Upper lobe of left lung (tissue), 6 donors: ENCODE data around the gene ZKSCAN8. TPM values are rescaled to one million over a fixed set of nuclear protein-coding genes. Genes with fewer than 3 reads are reported as not detected.
"Not testable (repeated sequence)": the region's sequence is repeated elsewhere in the genome, so short reads cannot be mapped to it uniquely, and the experiment has no call there.

ENCODE experiments used
- ATAC-seq, 2 donors: fragments of 200-7000 bp; cut with Tn5 transposase; one replicate each; pipeline ENCODE4 v1.9.1; 2022; ENCODE audit warnings: mild to moderate bottlenecking in 2 of 2, moderate library complexity in 2 of 2; ENCODE audit not compliant: low FRiP score in 2 of 2
- DNase-seq, 2 donors: peaks; one replicate each; pipeline ENCODE4 v3.0.0-alpha.2; 2019 to 2020
- H3K27ac ChIP-seq, 4 donors: fragments of 200-600 bp; sonication (generic); one replicate each; pipeline ENCODE4 v1.5.1; 2016 to 2019
- H3K27me3 ChIP-seq, 4 donors: fragments of 200-600 bp; sonication (generic); one replicate each; pipeline ENCODE4 v1.5.1; 2017 to 2019
- H3K36me3 ChIP-seq, 4 donors: fragments of 200-600 bp; sonication (generic); one replicate each; pipeline ENCODE4 v1.5.1; 2016 to 2019
- H3K4me1 ChIP-seq, 4 donors: fragments of 200-600 bp; sonication (generic); one replicate each; pipeline ENCODE4 v1.5.1; 2018 to 2019
- H3K4me3 ChIP-seq, 4 donors: fragments of 200-600 bp; sonication (generic); one replicate each; pipeline ENCODE4 v1.5.1; 2017 to 2019; ENCODE audit warnings: mild to moderate bottlenecking in 2 of 4, moderate library complexity in 1 of 4
- H3K9me3 ChIP-seq, 4 donors: fragments of 200-600 bp; sonication (generic); one replicate each; pipeline ENCODE4 v1.5.1; 2018 to 2019
- EP300 ChIP-seq, 4 donors: sonication (generic); formaldehyde crosslinking; IDR thresholded peaks; one replicate each; pipeline ENCODE4 v1.5.1; 2017; ENCODE audit warnings: antibody characterized with exemption in 4 of 4, control low read depth in 2 of 4
- POLR2A ChIP-seq, 4 donors: fragments of 450-650 bp; IDR thresholded peaks; one replicate each; pipeline ENCODE4 v1.5.1; 2016 to 2017; ENCODE audit warnings: antibody characterized with exemption in 4 of 4, mild to moderate bottlenecking in 2 of 4
- POLR2AphosphoS5 ChIP-seq, 2 donors: sonication (generic); formaldehyde crosslinking; IDR thresholded peaks; one replicate each; pipeline ENCODE4 v1.5.1; 2017; ENCODE audit warnings: antibody characterized with exemption in 2 of 2
- WGBS, 2 donors: methylation state at CpG; one replicate each; pipeline ENCODE4 v1.1.5; 2017 to 2018; 5-methylcytosine and 5-hydroxymethylcytosine counted together
- total RNA-seq, 6 donors: library from RNA; depleted of rRNA in 4 of 6; stranded (reverse); fragments of >200 nt in 4 of 6; gene quantifications; one replicate each; pipeline versions ENCODE4 v1.1.0 to v1.2.1, GENCODE V29; 2016 to 2021
- TF ChIP-seq, protein P1 (sequence below), 6 experiments: fragments of 450-650 bp in 4 of 6; fragments of 200-600 bp in 2 of 6; sonication (generic) in 2 of 6; IDR thresholded peaks; one replicate each; pipeline ENCODE4 v1.5.1; 2016 to 2019; ENCODE audit warnings: antibody characterized with exemption in 6 of 6
- donor health status: DM: no; HTN: no; CAD: no; lungs with moderate emphysema.
- donor health status: DM: no; HTN: yes; CAD: no; lungs with severe emphysema.

ZKSCAN8 gene
- total RNA-seq, 6 donors from 2014 or later = 11.7 to 24.9 (median 16.8) TPM

DNA sequence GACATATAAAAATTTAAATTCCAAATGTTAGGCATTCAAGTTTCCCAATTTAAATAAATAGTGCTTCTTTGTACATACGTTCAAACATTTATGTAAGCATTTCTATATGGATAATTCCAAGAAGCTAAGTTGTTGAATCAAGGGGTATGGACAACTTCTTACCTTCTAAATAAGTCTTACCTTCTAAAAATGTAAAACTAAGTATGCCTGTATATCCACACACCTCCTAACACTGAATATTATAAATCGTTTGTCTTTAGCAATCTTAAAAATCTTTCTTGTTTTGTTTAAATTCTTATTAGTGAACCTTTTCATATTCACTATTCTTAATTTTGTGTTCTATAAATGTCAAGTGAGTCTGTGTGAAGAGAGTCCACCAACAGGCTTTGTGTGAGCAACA is 19.8 kb upstream of the ZKSCAN8 start:
- H3K36me3 ChIP-seq = peaks cover 0 to 41% (median 9%) of the 10 kb centered on the region in 4 donors
- no peak overlapping the region for H3K4me3 ChIP-seq
- no peaks in the 10 kb centered on the region for H3K9me3 ChIP-seq
- DNase-seq = no peak
- no peak for TF ChIP-seq POLR2AphosphoS5 (IDR thresholded peaks at IDR 0.05)
- TF ChIP-seq POLR2A (IDR thresholded peaks at IDR 0.05) = no peak
- TF ChIP-seq, protein P1, sequence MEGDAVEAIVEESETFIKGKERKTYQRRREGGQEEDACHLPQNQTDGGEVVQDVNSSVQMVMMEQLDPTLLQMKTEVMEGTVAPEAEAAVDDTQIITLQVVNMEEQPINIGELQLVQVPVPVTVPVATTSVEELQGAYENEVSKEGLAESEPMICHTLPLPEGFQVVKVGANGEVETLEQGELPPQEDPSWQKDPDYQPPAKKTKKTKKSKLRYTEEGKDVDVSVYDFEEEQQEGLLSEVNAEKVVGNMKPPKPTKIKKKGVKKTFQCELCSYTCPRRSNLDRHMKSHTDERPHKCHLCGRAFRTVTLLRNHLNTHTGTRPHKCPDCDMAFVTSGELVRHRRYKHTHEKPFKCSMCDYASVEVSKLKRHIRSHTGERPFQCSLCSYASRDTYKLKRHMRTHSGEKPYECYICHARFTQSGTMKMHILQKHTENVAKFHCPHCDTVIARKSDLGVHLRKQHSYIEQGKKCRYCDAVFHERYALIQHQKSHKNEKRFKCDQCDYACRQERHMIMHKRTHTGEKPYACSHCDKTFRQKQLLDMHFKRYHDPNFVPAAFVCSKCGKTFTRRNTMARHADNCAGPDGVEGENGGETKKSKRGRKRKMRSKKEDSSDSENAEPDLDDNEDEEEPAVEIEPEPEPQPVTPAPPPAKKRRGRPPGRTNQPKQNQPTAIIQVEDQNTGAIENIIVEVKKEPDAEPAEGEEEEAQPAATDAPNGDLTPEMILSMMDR (IDR thresholded peaks at IDR 0.05) = no peak
- TF ChIP-seq EP300 (IDR thresholded peaks at IDR 0.05) = no peak
- peaks cover 6 to 27% (median 11%) of the 10 kb centered on the region in 4 donors for H3K4me1 ChIP-seq
- ATAC-seq = no peak
- no peak overlapping the region for H3K27ac ChIP-seq
- no peaks in the 10 kb centered on the region for H3K27me3 ChIP-seq
- WGBS, 2 donors = 93 to 94% methylated on average over 2 of the region's 2 CpGs

GRCh38 chr6:28122283-28122682 is 19.4 kb upstream of the ZKSCAN8 start:
- not testable (repeated sequence) for DNase-seq, H3K4me3 ChIP-seq, H3K27ac ChIP-seq, ATAC-seq, H3K9me3 ChIP-seq, H3K27me3 ChIP-seq
- WGBS, 2 donors = 91 to 93% methylated on average over 5 of the region's 5 CpGs
- Histone ChIP-seq H3K4me1 (peaks cover 6 to 27% (median 11%) of the 10 kb centered on the region in 4 donors), H3K36me3 (peaks cover 0 to 43% (median 10%) of the 10 kb centered on the region in 4 donors)

GRCh38 chr6:28124350-28124970 is 17.2 kb upstream of the ZKSCAN8 start, which contains the start of gene ZSCAN16:
Gene ZSCAN16 (plus strand): TSS chr6:28124609. CDS start chr6:28125444, 835 bp downstream.
- DNase-seq (peak; percentile 91 to 92), ATAC-seq (peak; percentile 97 to 99)
- H3K4me1 ChIP-seq = peaks cover 6 to 27% (median 11%) of the 10 kb centered on the region in 4 donors
- no peaks in the 10 kb centered on the region for H3K9me3 ChIP-seq
- peak within 1 kb of the TSS; percentile 73 to 84 (median 83) for H3K27ac ChIP-seq
- 0 to 1% methylated on average over 18 to 26 of the region's 28 CpGs for WGBS, 2 donors
- H3K27me3 ChIP-seq = no peaks in the 10 kb centered on the region
- H3K4me3 ChIP-seq = peak within 1 kb of the TSS; percentile 61 to 73 (median 62)
- TF ChIP-seq EP300 (IDR thresholded peaks at IDR 0.05) = no peak
- TF ChIP-seq POLR2AphosphoS5 (IDR thresholded peaks at IDR 0.05) = peak; percentile 10 to 57
- TF ChIP-seq, protein P1 (IDR thresholded peaks at IDR 0.05) = no peak
- TF ChIP-seq POLR2A (IDR thresholded peaks at IDR 0.05) = peak in 1 of 4 donors; percentile 60
- peaks cover 0 to 41% (median 16%) of the 10 kb centered on the region in 4 donors for H3K36me3 ChIP-seq

DNA sequence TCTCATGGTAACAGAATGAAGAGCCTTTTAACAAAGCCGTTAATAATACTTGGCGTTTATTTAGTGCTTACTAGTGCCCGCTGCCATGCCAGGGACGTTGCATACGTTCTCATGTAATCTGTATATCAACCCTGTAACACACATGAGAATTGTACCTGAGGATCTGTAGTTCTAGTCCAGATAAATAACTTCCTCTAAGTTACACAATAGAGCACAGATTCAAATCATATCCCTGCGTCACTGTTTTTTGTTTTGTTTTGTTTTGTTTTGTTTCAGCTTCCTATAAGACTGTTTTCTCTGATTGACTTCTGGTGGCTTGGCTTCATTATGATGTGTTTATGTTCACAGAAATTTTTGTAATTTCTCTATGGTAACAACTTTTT is 16.7 kb upstream of the ZKSCAN8 start:
- Histone ChIP-seq H3K4me1 (peaks cover 6 to 27% (median 11%) of the 10 kb centered on the region in 4 donors), H3K9me3 (no peaks in the 10 kb centered on the region), H3K36me3 (peaks cover 0 to 41% (median 18%) of the 10 kb centered on the region in 4 donors), H3K4me3 (peak overlapping the region; percentile 61 to 73 (median 62)), H3K27me3 (no peaks in the 10 kb centered on the region), H3K27ac (peak overlapping the region in 3 of 4 donors; percentile 83 to 84 (median 83))
- 0 to 6% methylated on average over 6 of the region's 6 CpGs for WGBS, 2 donors
- no peak for TF ChIP-seq EP300 (IDR thresholded peaks at IDR 0.05)
- TF ChIP-seq, protein P1 (IDR thresholded peaks at IDR 0.05) = no peak
- TF ChIP-seq POLR2AphosphoS5 (IDR thresholded peaks at IDR 0.05) = no peak
- TF ChIP-seq POLR2A (IDR thresholded peaks at IDR 0.05) = no peak
- DNase-seq = no peak
- peak in 1 of 2 donors; percentile 30 for ATAC-seq

- DNase-seq = no peak
- TF ChIP-seq POLR2AphosphoS5 (IDR thresholded peaks at IDR 0.05) = no peak
- no peak for TF ChIP-seq EP300 (IDR thresholded peaks at IDR 0.05)
- no peak for TF ChIP-seq POLR2A (IDR thresholded peaks at IDR 0.05)
- TF ChIP-seq, protein P1 (IDR thresholded peaks at IDR 0.05) = no peak
- peaks cover 6 to 27% (median 11%) of the 10 kb centered on the region in 4 donors for H3K4me1 ChIP-seq
- H3K27ac ChIP-seq = no peak overlapping the region
- no peak for ATAC-seq
- H3K9me3 ChIP-seq = no peaks in the 10 kb centered on the region
- no peaks in the 10 kb centered on the region for H3K27me3 ChIP-seq
- H3K36me3 ChIP-seq = peaks cover 0 to 38% (median 14%) of the 10 kb centered on the region in 4 donors
- peak overlapping the region in 2 of 4 donors; percentile 61 to 73 for H3K4me3 ChIP-seq
- 76% methylated on average over 3 to 4 of the region's 4 CpGs for WGBS, 2 donors
Measured at GRCh38 chr6:28125401-28125800, 16.3 kb upstream of the ZKSCAN8 start.
